Calu3 (cell line): ENCODE results near the gene CYBC1. TPM values are rescaled to one million over a fixed set of nuclear protein-coding genes. Genes with fewer than 3 reads are reported as not detected.

ENCODE experiments used
- BruUV-seq: library from RNA; stranded (reverse); fragments of 400-500 nt; replicated peaks from 2 replicates; lab custom pipeline; 2021; lab: Mats Ljungman, UMichigan
- CTCF ChIA-PET: fragments of 300-600 bp; sonication (Branson Sonifier 250); formaldehyde crosslinking; loops from one replicate; lab custom pipeline; 2022; ENCODE audit warnings: antibody characterized with exemption; lab: Charles Lee
- DNase-seq: peaks from one replicate; pipeline ENCODE4 v3.0.0; 2022
- H3K27ac Mint-ChIP-seq: one replicate; pipeline ENCODE4 v1.8.0; 2022; ENCODE audit warnings: mixed read lengths; ENCODE audit not compliant: unreplicated experiment
- H3K27me3 Mint-ChIP-seq: one replicate; pipeline ENCODE4 v1.8.0; 2022; ENCODE audit warnings: mixed read lengths; ENCODE audit not compliant: unreplicated experiment
- H3K36me3 Mint-ChIP-seq: one replicate; pipeline ENCODE4 v1.8.0; 2022; ENCODE audit warnings: mild to moderate bottlenecking, moderate library complexity, mixed read lengths; ENCODE audit not compliant: insufficient read depth, unreplicated experiment
- H3K4me1 Mint-ChIP-seq: one replicate; pipeline ENCODE4 v1.8.0; 2022; ENCODE audit warnings: mild to moderate bottlenecking, low read depth, mixed read lengths; ENCODE audit not compliant: unreplicated experiment
- H3K4me3 Mint-ChIP-seq: one replicate; pipeline ENCODE4 v1.8.0; 2022; ENCODE audit warnings: mild to moderate bottlenecking, low read depth, moderate library complexity, mixed read lengths; ENCODE audit not compliant: unreplicated experiment
- H3K9me3 Mint-ChIP-seq: one replicate; pipeline ENCODE4 v1.8.0; 2022; ENCODE audit warnings: low read depth, mixed read lengths; ENCODE audit not compliant: unreplicated experiment
- CTCF ChIP-seq: fragments of 200-600 bp; IDR thresholded peaks from one replicate; pipeline ENCODE4 v1.8.0; 2022; ENCODE audit warnings: antibody characterized with exemption; ENCODE audit not compliant: unreplicated experiment
- intact Hi-C: fragments of 100-400 bp; cut with micrococcal nuclease; formaldehyde crosslinking; loops from one replicate; pipeline ENCODE4 v1.10.0; 2022; ENCODE audit not compliant: unreplicated experiment
- total RNA-seq: library from RNA; stranded (reverse); gene quantifications from 2 replicates; pipeline ENCODE4 v1.2.3, GENCODE V29; 2022

CYBC1 gene
- total RNA-seq, 1 experiment from 2014 or later: 80.3 TPM

- no peak for DNase-seq
- Mint-ChIP-seq H3K9me3 (no peaks in the 10 kb centered on the region), H3K36me3 (peaks cover 16% of the 10 kb centered on the region), H3K27ac (no peak overlapping the region), H3K4me3 (no peak overlapping the region), H3K27me3 (no peaks in the 10 kb centered on the region), H3K4me1 (peaks cover 8% of the 10 kb centered on the region)
- CTCF ChIA-PET: no interaction called here
- BruUV-seq: no TSS peak
- no peak for TF ChIP-seq CTCF
- intact Hi-C loops: no loop called here
Measured at GRCh38 chr17:82407255-82407654, 43.3 kb downstream of the CYBC1 start.

GRCh38 chr17:82406131-82406671 is 44.4 kb downstream of the CYBC1 start:
- H3K36me3 Mint-ChIP-seq: peaks cover 16% of the 10 kb centered on the region
- H3K27ac Mint-ChIP-seq: no peak overlapping the region
- BruUV-seq: no TSS peak
- no peaks in the 10 kb centered on the region for H3K9me3 Mint-ChIP-seq
- intact Hi-C loops: no loop called here
- no peak overlapping the region for H3K4me3 Mint-ChIP-seq
- TF ChIP-seq CTCF: no peak
- no peaks in the 10 kb centered on the region for H3K27me3 Mint-ChIP-seq
- CTCF ChIA-PET: no interaction called here
- peaks cover 8% of the 10 kb centered on the region for H3K4me1 Mint-ChIP-seq
- no peak for DNase-seq

GRCh38 chr17:82405051-82405450 is 45.5 kb downstream of the CYBC1 start:
- BruUV-seq: no TSS peak
- intact Hi-C loops: no loop called here
- Mint-ChIP-seq H3K36me3 (peaks cover 16% of the 10 kb centered on the region), H3K4me3 (no peak overlapping the region), H3K9me3 (no peaks in the 10 kb centered on the region), H3K27ac (no peak overlapping the region), H3K4me1 (peaks cover 8% of the 10 kb centered on the region), H3K27me3 (no peaks in the 10 kb centered on the region)
- CTCF ChIA-PET: no interaction called here
- no peak for TF ChIP-seq CTCF
- DNase-seq: no peak

GRCh38 chr17:82403662-82404660 is 46.6 kb downstream of the CYBC1 start:
- Mint-ChIP-seq H3K4me3 (no peak overlapping the region), H3K27me3 (no peaks in the 10 kb centered on the region), H3K4me1 (peaks cover 8% of the 10 kb centered on the region), H3K9me3 (no peaks in the 10 kb centered on the region), H3K36me3 (peaks cover 16% of the 10 kb centered on the region), H3K27ac (no peak overlapping the region)
- BruUV-seq: no TSS peak
- CTCF ChIA-PET: no interaction called here
- intact Hi-C loops: no loop called here
- no peak for DNase-seq
- TF ChIP-seq CTCF: no peak
